Sigmoid colon (tissue), 7 donors: Measurements from ENCODE around the gene RMDN2. TPM values are rescaled to one million over a fixed set of nuclear protein-coding genes. Genes with fewer than 3 reads are reported as not detected.

ENCODE experiments used
- DNase-seq: peaks from one replicate; pipeline ENCODE4 v3.0.0-alpha.2; 2019
- H3K27ac ChIP-seq, 4 donors: fragments of 200-600 bp; sonication (generic); one replicate each; pipeline ENCODE4 v1.5.1; 2016 to 2019; ENCODE audit warnings: mild to moderate bottlenecking in 1 of 4
- H3K27me3 ChIP-seq, 3 donors: fragments of 200-600 bp; sonication (generic); one replicate each; pipeline ENCODE4 v1.5.1; 2019; ENCODE audit warnings: mild to moderate bottlenecking in 1 of 3
- H3K36me3 ChIP-seq, 4 donors: fragments of 200-600 bp; sonication (generic); one replicate each; pipeline ENCODE4 v1.5.1; 2016 to 2019
- H3K4me1 ChIP-seq, 4 donors: fragments of 200-600 bp; sonication (generic); one replicate each; pipeline ENCODE4 v1.5.1; 2017 to 2019
- H3K4me3 ChIP-seq, 4 donors: fragments of 200-600 bp; sonication (generic); one replicate each; pipeline ENCODE4 v1.5.1; 2017 to 2019; ENCODE audit warnings: mild to moderate bottlenecking in 2 of 4, moderate library complexity in 1 of 4
- H3K9me3 ChIP-seq, 4 donors: fragments of 200-600 bp in 3 of 4; sonication (generic) in 3 of 4; one replicate each; pipeline versions ENCODE4 v1.5.1 to v1.6.1; 2013 to 2019
- CTCF ChIP-seq, 4 experiments: fragments of 450-650 bp in 3 of 4; fragments of 200-600 bp in 1 of 4; IDR thresholded peaks; one replicate each; pipeline ENCODE4 v1.5.1; 2016 to 2019; ENCODE audit warnings: antibody characterized with exemption in 4 of 4, mild to moderate bottlenecking in 3 of 4, moderate library complexity in 2 of 4
- EP300 ChIP-seq, 4 donors: sonication (generic); formaldehyde crosslinking; IDR thresholded peaks; one replicate each; pipeline ENCODE4 v1.6.1; 2017; ENCODE audit warnings: antibody characterized with exemption in 4 of 4
- POLR2A ChIP-seq, 2 donors: fragments of 450-650 bp; IDR thresholded peaks; one replicate each; pipeline ENCODE4 v1.6.1; 2016; ENCODE audit warnings: antibody characterized with exemption in 2 of 2, mild to moderate bottlenecking in 2 of 2, moderate library complexity in 2 of 2
- POLR2AphosphoS5 ChIP-seq, 4 donors: sonication (generic); formaldehyde crosslinking; IDR thresholded peaks; one replicate each; pipeline ENCODE4 v1.6.1; 2017; ENCODE audit warnings: antibody characterized with exemption in 4 of 4
- WGBS, 2 donors: extraction: QIAGEN DNeasy Blood & Tissue Kit; methylation state at CpG; one replicate each; pipeline ENCODE4 v1.1.7; 2013; 5-methylcytosine and 5-hydroxymethylcytosine counted together
- intact Hi-C: fragments of 100-400 bp; cut with DNase I; formaldehyde crosslinking; loops from one replicate; pipeline ENCODE4 v1.15.1; 2023
- polyA plus RNA-seq, 3 donors: library from polyadenylated mRNA; stranded (reverse); fragments of 200-250 nt; gene quantifications; one replicate each; pipeline ENCODE4 v1.2.3, GENCODE V29; 2013
- total RNA-seq, 4 donors: library from RNA; depleted of rRNA; stranded (reverse); fragments of >200 nt; gene quantifications; one replicate each; pipeline ENCODE4 v1.1.0, GENCODE V29; 2016
- donor health status: healthy with polysubstance abuse.
- donor health status: Bipolar disorder and iron deficiency.
- donor health status: healthy.

The RMDN2 gene
- total and polyA plus RNA-seq, 7 donors, result 4.2 to 15.6 (median 8.6) TPM

GRCh38 chr2:37916512-37917082 lies 8.5 kb upstream of the RMDN2 start:
- intact Hi-C loops, result no loop called here
- peak overlapping the region; percentile 73 to 83 (median 78) for H3K27ac ChIP-seq
- TF ChIP-seq POLR2A (IDR thresholded peaks at IDR 0.05), result no peak
- peak; percentile 68 to 93 (median 90) for TF ChIP-seq POLR2AphosphoS5 (IDR thresholded peaks at IDR 0.05)
- TF ChIP-seq CTCF (IDR thresholded peaks at IDR 0.05), result no peak
- peak in 3 of 4 donors; percentile 51 to 88 (median 72) for TF ChIP-seq EP300 (IDR thresholded peaks at IDR 0.05)
- no peaks in the 10 kb centered on the region for H3K36me3 ChIP-seq
- DNase-seq, result peak; percentile 97
- WGBS, 2 donors, result 66 to 74% methylated on average over 3 of the region's 3 CpGs
- peaks cover 0 to 37% (median 21%) of the 10 kb centered on the region in 4 donors for H3K4me1 ChIP-seq
- H3K27me3 ChIP-seq, result no peaks in the 10 kb centered on the region
- H3K9me3 ChIP-seq, result no peaks in the 10 kb centered on the region
- no peak overlapping the region for H3K4me3 ChIP-seq

GRCh38 chr2:37917281-37918228 lies 7.5 kb upstream of the RMDN2 start:
- Histone ChIP-seq H3K4me1 (peaks cover 0 to 28% (median 21%) of the 10 kb centered on the region in 4 donors), H3K36me3 (no peaks in the 10 kb centered on the region), H3K27ac (peak overlapping the region; percentile 73 to 83 (median 78)), H3K4me3 (no peak overlapping the region), H3K27me3 (no peaks in the 10 kb centered on the region), H3K9me3 (no peaks in the 10 kb centered on the region)
- intact Hi-C loops, result no loop called here
- 95 to 96% methylated on average over 9 of the region's 9 CpGs for WGBS, 2 donors
- TF ChIP-seq POLR2AphosphoS5 (IDR thresholded peaks at IDR 0.05) (peak in 1 of 4 donors; percentile 5), CTCF (IDR thresholded peaks at IDR 0.05) (no peak), EP300 (IDR thresholded peaks at IDR 0.05) (peak in 1 of 4 donors; percentile 13)
- DNase-seq, result no peak

- H3K27ac ChIP-seq, result no peak overlapping the region
- intact Hi-C loops, result no loop called here
These were observed 6.3 kb upstream of the RMDN2 start for GRCh38 chr2:37918742-37919186.

GRCh38 chr2:37919631-37920032 lies 5.5 kb upstream of the RMDN2 start:
- H3K36me3 ChIP-seq, result no peaks in the 10 kb centered on the region
- H3K27me3 ChIP-seq, result no peaks in the 10 kb centered on the region
- no peak for DNase-seq
- H3K9me3 ChIP-seq, result no peaks in the 10 kb centered on the region
- peaks cover 0 to 33% (median 27%) of the 10 kb centered on the region in 4 donors for H3K4me1 ChIP-seq
- intact Hi-C loops, result no loop called here
- no peak overlapping the region for H3K4me3 ChIP-seq
- TF ChIP-seq CTCF (IDR thresholded peaks at IDR 0.05) (no peak), POLR2A (IDR thresholded peaks at IDR 0.05) (no peak), EP300 (IDR thresholded peaks at IDR 0.05) (no peak), POLR2AphosphoS5 (IDR thresholded peaks at IDR 0.05) (no peak)
- no peak overlapping the region for H3K27ac ChIP-seq
- WGBS, 2 donors, result 24 to 65% methylated on average over 2 of the region's 2 CpGs

More at GRCh38 chr2:37918742-37919186, 6.3 kb upstream of the RMDN2 start:
- no peaks in the 10 kb centered on the region for H3K27me3 ChIP-seq
- peaks cover 0 to 28% (median 21%) of the 10 kb centered on the region in 4 donors for H3K4me1 ChIP-seq
- no peaks in the 10 kb centered on the region for H3K9me3 ChIP-seq
- H3K36me3 ChIP-seq, result no peaks in the 10 kb centered on the region
- TF ChIP-seq POLR2A (IDR thresholded peaks at IDR 0.05), result no peak
- TF ChIP-seq POLR2AphosphoS5 (IDR thresholded peaks at IDR 0.05), result no peak
- TF ChIP-seq EP300 (IDR thresholded peaks at IDR 0.05), result no peak
- no peak for TF ChIP-seq CTCF (IDR thresholded peaks at IDR 0.05)
- H3K4me3 ChIP-seq, result no peak overlapping the region
- no peak for DNase-seq
